Esophagus squamous epithelium (tissue), 4 donors: ENCODE measurements around the gene TRIM71.

Experiments
- CTCF ChIP-seq, 6 experiments: fragments of 450-650 bp in 4 of 6; fragments of 200-600 bp in 2 of 6; sonication (generic) in 2 of 6; IDR thresholded peaks; one replicate each; pipeline ENCODE4 v1.5.1; 2016 to 2019; ENCODE audit warnings: antibody characterized with exemption in 6 of 6, mild to moderate bottlenecking in 4 of 6, moderate library complexity in 4 of 6
- POLR2A ChIP-seq, 4 donors: fragments of 450-650 bp; IDR thresholded peaks; one replicate each; pipeline ENCODE4 v1.6.1; 2017; ENCODE audit warnings: antibody characterized with exemption in 4 of 4, mild to moderate bottlenecking in 4 of 4, moderate library complexity in 3 of 4

DNA sequence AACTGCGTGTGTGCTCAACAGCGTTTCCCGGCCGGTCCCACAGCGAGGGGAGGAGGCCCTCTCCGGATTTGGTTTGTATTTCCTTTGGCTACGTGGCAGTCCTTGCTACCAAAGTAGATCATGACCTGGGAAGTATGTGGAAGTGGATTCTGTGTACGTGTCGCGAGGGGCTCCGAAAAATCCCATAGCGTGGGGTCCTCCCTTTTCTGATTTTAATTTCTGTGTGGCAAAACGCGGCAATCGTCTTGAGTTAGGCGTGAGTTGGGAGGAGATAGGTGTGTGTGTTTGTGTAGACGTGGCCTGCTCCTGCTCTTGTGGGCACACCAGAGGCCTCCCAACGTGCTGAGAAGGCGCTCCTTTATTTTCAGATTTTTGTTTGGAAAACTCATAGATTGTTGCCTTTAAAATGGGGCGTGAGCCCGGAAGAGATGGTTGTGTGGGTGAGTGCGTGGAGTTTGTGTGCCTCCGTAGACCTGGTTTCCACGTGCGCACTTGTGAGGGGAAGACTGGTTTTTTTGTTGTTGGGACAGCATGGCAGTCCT lies 1.2 kb downstream of the TRIM71 start:
- TF ChIP-seq CTCF (IDR thresholded peaks at IDR 0.05) = no peak
- TF ChIP-seq POLR2A (IDR thresholded peaks at IDR 0.05) = no peak
